ENCODE results near the gene RSPH10B2. TPM values are rescaled to one million over a fixed set of nuclear protein-coding genes. Genes with fewer than 3 reads are reported as not detected.

The RSPH10B2 gene
- 0.53 TPM for total RNA-seq

GRCh38 chr7:6753964-6754363 lies at the start of gene RSPH10B2:
TSS of gene RSPH10B2 (plus strand) at chr7:6754103. CDS start at chr7:6757678, 3,575 bp downstream.

GRCh38 chr7:6706666-6707407 lies 47.1 kb upstream of the RSPH10B2 start, which contains the start of gene ZNF12:
TSS of gene ZNF12 (minus strand) at chr7:6706947. CDS start at chr7:6705173, 1,774 bp downstream.

GRCh38 chr7:6826151-6826550 lies 72.2 kb downstream of the RSPH10B2 start, which contains the start of gene CCZ1B:
TSS of gene CCZ1B (minus strand) at chr7:6826275. CDS start at chr7:6826197, 78 bp downstream.

Other genes with a start within 250 kb of the RSPH10B2 start
- gene GRID2IP, start 202.6 kb upstream of the RSPH10B2 start, total RNA-seq: 1.5 TPM
- 62.4 TPM for gene ZDHHC4, start 176.6 kb upstream of the RSPH10B2 start, total RNA-seq
- 30.8 TPM for gene INTS15, start 164.1 kb upstream of the RSPH10B2 start, total RNA-seq
- 16.8 TPM for gene ZNF853, start 138.5 kb upstream of the RSPH10B2 start, total RNA-seq
- 31.5 TPM for gene ZNF316, start 116.8 kb upstream of the RSPH10B2 start, total RNA-seq
- 27.8 TPM for gene ZNF12, start 47.2 kb upstream of the RSPH10B2 start, total RNA-seq
- gene CCZ1B, start 72.2 kb downstream of the RSPH10B2 start, total RNA-seq: 54.7 TPM

Measured in metanephros (tissue), 1 donor.